ENCODE measurements around the gene PAK1. TPM values are rescaled to one million over a fixed set of nuclear protein-coding genes. Genes with fewer than 3 reads are reported as not detected.

The PAK1 gene
- total RNA-seq, 3 donors from 2014 or later (not counting 1 experiment from before 2014, with no cell fraction given) = 18.8 to 27.3 (median 20.4) TPM

- intact Hi-C loops (cut with micrococcal nuclease) = no loop called here
- H3K4me1 ChIP-seq (ENCODE audit: control insufficient read depth, insufficient read depth, low read length) = no peaks in the 10 kb centered on the region
- WGBS (ENCODE audit: insufficient coverage) = 92% methylated on average over 1 of the region's 2 CpGs
- no peaks in the 10 kb centered on the region for H3K36me3 ChIP-seq (ENCODE audit: control insufficient read depth, insufficient read depth, low read length)
- no peak for DNase-seq
- no peak overlapping the region for H3K4me3 Mint-ChIP-seq
- H3K4me3 ChIP-seq (ENCODE audit: low read length) = no peak overlapping the region
- no peak overlapping the region for H3K27ac ChIP-seq (ENCODE audit: low read length)
- H3K27me3 ChIP-seq (ENCODE audit: control insufficient read depth, insufficient read depth, low read length) = no peaks in the 10 kb centered on the region
- no peaks in the 10 kb centered on the region for H3K36me3 Mint-ChIP-seq
- no peak for ATAC-seq
- H3K9me3 Mint-ChIP-seq = no peaks in the 10 kb centered on the region
- TF ChIP-seq CTCF (IDR thresholded peaks at IDR 0.05) = no peak
- H3K9me3 ChIP-seq (ENCODE audit: control insufficient read depth, insufficient read depth, low read length) = no peaks in the 10 kb centered on the region
- H3K27me3 Mint-ChIP-seq (ENCODE audit: low read depth in 2 of 2) = peaks cover 0 to 2% of the 10 kb centered on the region in 2 donors
- H3K4me1 Mint-ChIP-seq = no peaks in the 10 kb centered on the region
- H3K27ac Mint-ChIP-seq = no peak overlapping the region
Measured at GRCh38 chr11:77518471-77518870, 44.6 kb upstream of the PAK1 start.

GRCh38 chr11:77517753-77518152 is 43.9 kb upstream of the PAK1 start:
- no peak overlapping the region for H3K4me3 Mint-ChIP-seq
- no peak overlapping the region for H3K4me3 ChIP-seq (ENCODE audit: low read length)
- peaks cover 0 to 2% of the 10 kb centered on the region in 2 donors for H3K27me3 Mint-ChIP-seq (ENCODE audit: low read depth in 2 of 2)
- H3K4me1 Mint-ChIP-seq = no peaks in the 10 kb centered on the region
- H3K27ac ChIP-seq (ENCODE audit: low read length) = no peak overlapping the region
- no peak for TF ChIP-seq CTCF (IDR thresholded peaks at IDR 0.05)
- intact Hi-C loops (cut with micrococcal nuclease) = no loop called here
- H3K36me3 ChIP-seq (ENCODE audit: control insufficient read depth, insufficient read depth, low read length) = no peaks in the 10 kb centered on the region
- WGBS (ENCODE audit: insufficient coverage) = 89% methylated on average over 3 of the region's 3 CpGs
- H3K9me3 ChIP-seq (ENCODE audit: control insufficient read depth, insufficient read depth, low read length) = no peaks in the 10 kb centered on the region
- no peaks in the 10 kb centered on the region for H3K4me1 ChIP-seq (ENCODE audit: control insufficient read depth, insufficient read depth, low read length)
- DNase-seq (no peak), ATAC-seq (no peak)
- no peaks in the 10 kb centered on the region for H3K27me3 ChIP-seq (ENCODE audit: control insufficient read depth, insufficient read depth, low read length)
- no peak overlapping the region for H3K27ac Mint-ChIP-seq
- no peaks in the 10 kb centered on the region for H3K9me3 Mint-ChIP-seq
- H3K36me3 Mint-ChIP-seq = no peaks in the 10 kb centered on the region

- 91% methylated on average over 2 of the region's 2 CpGs for WGBS (ENCODE audit: insufficient coverage)
- Histone ChIP-seq H3K4me1 (ENCODE audit: control insufficient read depth, insufficient read depth, low read length) (no peaks in the 10 kb centered on the region), H3K27ac (ENCODE audit: low read length) (no peak overlapping the region), H3K27me3 (ENCODE audit: control insufficient read depth, insufficient read depth, low read length) (no peaks in the 10 kb centered on the region), H3K9me3 (ENCODE audit: control insufficient read depth, insufficient read depth, low read length) (no peaks in the 10 kb centered on the region), H3K4me3 (ENCODE audit: low read length) (no peak overlapping the region), H3K36me3 (ENCODE audit: control insufficient read depth, insufficient read depth, low read length) (no peaks in the 10 kb centered on the region)
- Mint-ChIP-seq H3K27ac (no peak overlapping the region), H3K9me3 (no peaks in the 10 kb centered on the region), H3K27me3 (ENCODE audit: low read depth in 2 of 2) (peaks cover 4% of the 10 kb centered on the region in 2 donors), H3K36me3 (no peaks in the 10 kb centered on the region), H3K4me3 (no peak overlapping the region), H3K4me1 (no peaks in the 10 kb centered on the region)
- TF ChIP-seq CTCF (IDR thresholded peaks at IDR 0.05) = no peak
- no peak for ATAC-seq
- intact Hi-C loops (cut with micrococcal nuclease) = no loop called here
- no peak for DNase-seq
Measured at GRCh38 chr11:77517226-77517625, 43.3 kb upstream of the PAK1 start.

- Mint-ChIP-seq H3K27me3 (ENCODE audit: low read depth in 2 of 2) (peaks cover 5 to 21% of the 10 kb centered on the region in 2 donors), H3K27ac (no peak overlapping the region), H3K9me3 (no peaks in the 10 kb centered on the region), H3K4me1 (no peaks in the 10 kb centered on the region), H3K36me3 (no peaks in the 10 kb centered on the region), H3K4me3 (no peak overlapping the region)
- TF ChIP-seq CTCF (IDR thresholded peaks at IDR 0.05) = no peak
- intact Hi-C loops (cut with micrococcal nuclease) = no loop called here
- no peak for DNase-seq
- Histone ChIP-seq H3K4me1 (ENCODE audit: control insufficient read depth, insufficient read depth, low read length) (no peaks in the 10 kb centered on the region), H3K9me3 (ENCODE audit: control insufficient read depth, insufficient read depth, low read length) (no peaks in the 10 kb centered on the region), H3K36me3 (ENCODE audit: control insufficient read depth, insufficient read depth, low read length) (no peaks in the 10 kb centered on the region), H3K4me3 (ENCODE audit: low read length) (no peak overlapping the region), H3K27ac (ENCODE audit: low read length) (no peak overlapping the region), H3K27me3 (ENCODE audit: control insufficient read depth, insufficient read depth, low read length) (no peaks in the 10 kb centered on the region)
- WGBS (ENCODE audit: insufficient coverage) = 77% methylated on average over 3 of the region's 3 CpGs
- ATAC-seq = no peak
Measured at GRCh38 chr11:77515483-77515882, 41.6 kb upstream of the PAK1 start.

Data from natural killer cell (primary cell).